ENCODE measurements around the gene UTS2.

UTS2 gene

DNA sequence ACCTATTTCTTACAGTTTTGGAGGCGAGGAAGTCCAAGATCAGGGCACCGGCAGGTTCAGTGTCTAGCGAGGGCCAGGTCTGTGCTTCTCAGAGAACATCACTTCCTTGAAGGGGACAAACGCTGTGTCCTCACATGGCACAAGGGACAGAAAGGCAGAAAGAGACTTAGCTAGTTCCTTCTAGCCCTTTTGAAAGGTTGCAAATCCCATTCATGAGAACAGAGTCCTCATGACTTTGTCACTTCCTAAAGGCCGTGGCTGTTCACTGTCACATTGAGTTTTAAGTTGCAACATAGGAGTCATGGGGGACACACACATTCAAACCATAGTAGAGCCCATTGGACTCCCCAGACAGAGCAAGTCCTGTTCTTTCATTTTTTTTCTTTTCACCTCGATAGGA lies 41.4 kb downstream of the UTS2 start:
- H3K27ac ChIP-seq, result no peak overlapping the region
- TF ChIP-seq ZFX (IDR thresholded peaks at IDR 0.05; ENCODE audit: borderline replicate concordance), result no peak
- TF ChIP-seq, protein P1, sequence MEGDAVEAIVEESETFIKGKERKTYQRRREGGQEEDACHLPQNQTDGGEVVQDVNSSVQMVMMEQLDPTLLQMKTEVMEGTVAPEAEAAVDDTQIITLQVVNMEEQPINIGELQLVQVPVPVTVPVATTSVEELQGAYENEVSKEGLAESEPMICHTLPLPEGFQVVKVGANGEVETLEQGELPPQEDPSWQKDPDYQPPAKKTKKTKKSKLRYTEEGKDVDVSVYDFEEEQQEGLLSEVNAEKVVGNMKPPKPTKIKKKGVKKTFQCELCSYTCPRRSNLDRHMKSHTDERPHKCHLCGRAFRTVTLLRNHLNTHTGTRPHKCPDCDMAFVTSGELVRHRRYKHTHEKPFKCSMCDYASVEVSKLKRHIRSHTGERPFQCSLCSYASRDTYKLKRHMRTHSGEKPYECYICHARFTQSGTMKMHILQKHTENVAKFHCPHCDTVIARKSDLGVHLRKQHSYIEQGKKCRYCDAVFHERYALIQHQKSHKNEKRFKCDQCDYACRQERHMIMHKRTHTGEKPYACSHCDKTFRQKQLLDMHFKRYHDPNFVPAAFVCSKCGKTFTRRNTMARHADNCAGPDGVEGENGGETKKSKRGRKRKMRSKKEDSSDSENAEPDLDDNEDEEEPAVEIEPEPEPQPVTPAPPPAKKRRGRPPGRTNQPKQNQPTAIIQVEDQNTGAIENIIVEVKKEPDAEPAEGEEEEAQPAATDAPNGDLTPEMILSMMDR (IDR thresholded peaks at IDR 0.05), result no peak

DNA sequence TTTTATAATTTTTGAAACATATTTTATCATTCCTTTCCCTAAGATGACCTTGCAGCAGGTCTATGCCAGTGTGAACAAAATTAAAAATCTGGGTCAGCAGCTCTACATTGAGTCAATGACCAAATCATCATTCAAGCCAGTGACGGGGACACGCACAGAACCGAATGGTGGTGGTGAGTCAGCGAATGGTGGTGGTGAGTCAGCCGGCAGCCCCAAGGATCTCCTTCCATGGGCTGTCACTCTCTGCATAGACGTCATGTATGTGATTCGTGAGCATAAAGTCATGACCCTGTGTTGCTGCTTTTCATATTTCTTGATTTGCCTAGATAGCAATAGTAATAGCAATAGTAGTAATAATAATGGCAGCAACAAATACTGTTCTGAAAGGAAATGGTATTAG lies 42.5 kb downstream of the UTS2 start:
- no peak overlapping the region for H3K27ac ChIP-seq
- TF ChIP-seq ZFX (IDR thresholded peaks at IDR 0.05; ENCODE audit: borderline replicate concordance), result no peak
- TF ChIP-seq, protein P1 (IDR thresholded peaks at IDR 0.05), result no peak

DNA sequence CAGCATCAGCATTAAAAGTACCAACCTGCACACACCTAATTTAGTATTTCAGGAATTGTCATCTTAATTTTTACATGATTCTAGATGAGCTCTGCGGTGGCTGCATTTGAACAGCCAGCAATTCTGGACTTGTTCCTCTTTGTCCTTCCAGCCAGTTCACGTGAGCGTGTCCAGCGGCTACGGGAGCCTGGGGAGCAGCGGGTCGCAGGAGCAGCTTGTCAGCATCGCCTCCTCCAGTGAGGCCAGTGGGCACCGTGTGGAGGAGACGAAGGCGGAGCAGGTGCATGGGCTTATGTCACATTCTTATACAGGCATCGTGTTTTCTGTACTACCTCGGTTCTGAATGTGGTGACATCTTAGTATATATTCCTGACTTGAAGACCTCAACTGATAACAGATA lies 43.1 kb downstream of the UTS2 start:
- TF ChIP-seq, protein P1 (IDR thresholded peaks at IDR 0.05), result no peak
- TF ChIP-seq ZFX (IDR thresholded peaks at IDR 0.05; ENCODE audit: borderline replicate concordance), result no peak
- H3K27ac ChIP-seq, result no peak overlapping the region

DNA sequence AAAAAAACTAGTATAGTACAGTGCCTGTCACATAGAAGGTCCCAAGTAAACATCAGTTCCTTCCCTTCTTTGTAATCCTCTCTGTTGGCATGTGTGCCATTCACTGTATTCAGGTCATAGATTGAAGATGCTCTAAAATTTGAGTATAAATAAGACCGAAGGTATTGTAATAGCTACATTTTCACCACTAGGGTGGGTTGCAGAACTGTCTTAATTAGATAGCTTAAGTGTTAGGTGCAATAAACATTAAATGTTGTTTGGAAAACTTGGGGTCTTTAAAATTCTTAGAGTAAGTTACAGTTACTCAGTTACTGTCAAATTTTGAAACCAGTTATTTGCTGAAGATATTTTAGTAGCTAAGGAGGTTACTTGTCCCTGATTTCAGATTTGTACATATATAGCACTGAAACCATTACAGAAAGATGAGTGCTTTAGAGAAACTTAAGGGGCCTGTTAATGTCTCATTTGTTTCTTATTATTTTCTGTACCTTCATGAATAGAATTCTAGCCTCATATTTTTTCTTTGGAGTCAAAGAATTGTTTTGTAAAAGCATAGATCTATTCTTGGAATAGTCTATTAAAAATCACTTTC lies 44.5 kb downstream of the UTS2 start:
- no peak overlapping the region for H3K27ac ChIP-seq
- TF ChIP-seq, protein P1 (IDR thresholded peaks at IDR 0.05), result peak; percentile 69
- no peak for TF ChIP-seq ZFX (IDR thresholded peaks at IDR 0.05; ENCODE audit: borderline replicate concordance)

DNA sequence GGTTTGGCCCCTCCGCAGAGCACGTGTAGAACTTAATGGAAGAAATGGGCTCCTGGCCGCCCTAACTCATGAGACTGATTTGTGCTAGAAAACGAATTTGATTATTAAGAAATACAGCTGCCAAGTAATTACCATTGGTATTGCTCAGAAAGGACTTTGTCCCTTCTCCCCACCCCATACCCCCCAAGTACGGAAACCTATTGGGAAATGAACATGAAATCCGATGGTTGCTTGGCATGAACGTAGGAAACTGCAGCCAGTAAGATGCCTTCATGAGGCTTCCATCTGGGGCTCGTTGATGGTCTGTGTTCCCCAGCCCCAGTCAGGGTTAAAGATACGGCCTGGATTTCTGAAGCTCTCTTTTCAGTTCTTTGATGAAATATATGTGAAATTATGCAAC lies 47.4 kb downstream of the UTS2 start:
- TF ChIP-seq ZFX (IDR thresholded peaks at IDR 0.05; ENCODE audit: borderline replicate concordance), result no peak
- TF ChIP-seq, protein P1 (IDR thresholded peaks at IDR 0.05), result no peak
- no peak overlapping the region for H3K27ac ChIP-seq
